OCI-LY3 (cell line): ENCODE data around the gene AKAP12.

Experiments
- EZH2phosphoT487 ChIP-seq: fragments of 200-600 bp; shearing (Covaris generic); IDR thresholded peaks from 2 replicates; pipeline ENCODE4 v1.6.1; 2018; ENCODE audit warnings: antibody characterized with exemption, mixed run types, low read depth
- TF ChIP-seq, protein P1 (sequence below): fragments of 200-600, 300-600 bp; sonication (generic); IDR thresholded peaks from 2 replicates; pipeline ENCODE4 v1.5.1; 2014; ENCODE audit warnings: antibody characterized with exemption, low read length, low read depth

- TF ChIP-seq, protein P1, sequence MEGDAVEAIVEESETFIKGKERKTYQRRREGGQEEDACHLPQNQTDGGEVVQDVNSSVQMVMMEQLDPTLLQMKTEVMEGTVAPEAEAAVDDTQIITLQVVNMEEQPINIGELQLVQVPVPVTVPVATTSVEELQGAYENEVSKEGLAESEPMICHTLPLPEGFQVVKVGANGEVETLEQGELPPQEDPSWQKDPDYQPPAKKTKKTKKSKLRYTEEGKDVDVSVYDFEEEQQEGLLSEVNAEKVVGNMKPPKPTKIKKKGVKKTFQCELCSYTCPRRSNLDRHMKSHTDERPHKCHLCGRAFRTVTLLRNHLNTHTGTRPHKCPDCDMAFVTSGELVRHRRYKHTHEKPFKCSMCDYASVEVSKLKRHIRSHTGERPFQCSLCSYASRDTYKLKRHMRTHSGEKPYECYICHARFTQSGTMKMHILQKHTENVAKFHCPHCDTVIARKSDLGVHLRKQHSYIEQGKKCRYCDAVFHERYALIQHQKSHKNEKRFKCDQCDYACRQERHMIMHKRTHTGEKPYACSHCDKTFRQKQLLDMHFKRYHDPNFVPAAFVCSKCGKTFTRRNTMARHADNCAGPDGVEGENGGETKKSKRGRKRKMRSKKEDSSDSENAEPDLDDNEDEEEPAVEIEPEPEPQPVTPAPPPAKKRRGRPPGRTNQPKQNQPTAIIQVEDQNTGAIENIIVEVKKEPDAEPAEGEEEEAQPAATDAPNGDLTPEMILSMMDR = no peak
- TF ChIP-seq EZH2phosphoT487 = no peak
Observed at GRCh38 chr6:151306269-151306783, 66.6 kb downstream of the AKAP12 start.
